Aortic smooth muscle cell (primary cell): Measurements from ENCODE around the gene CCDC59. TPM values are rescaled to one million over a fixed set of nuclear protein-coding genes. Genes with fewer than 3 reads are reported as not detected.

Experiments
- total RNA-seq: library from RNA; depleted of rRNA; stranded (reverse); fragments of >200 nt; gene quantifications from 2 replicates; pipeline ENCODE4 v1.2.3, GENCODE V29; 2014

The CCDC59 gene, protein sequence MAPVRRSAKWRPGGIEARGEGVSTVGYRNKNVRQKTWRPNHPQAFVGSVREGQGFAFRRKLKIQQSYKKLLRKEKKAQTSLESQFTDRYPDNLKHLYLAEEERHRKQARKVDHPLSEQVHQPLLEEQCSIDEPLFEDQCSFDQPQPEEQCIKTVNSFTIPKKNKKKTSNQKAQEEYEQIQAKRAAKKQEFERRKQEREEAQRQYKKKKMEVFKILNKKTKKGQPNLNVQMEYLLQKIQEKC
- 45.0 and 46.4 TPM in 2 replicates for total RNA-seq

DNA sequence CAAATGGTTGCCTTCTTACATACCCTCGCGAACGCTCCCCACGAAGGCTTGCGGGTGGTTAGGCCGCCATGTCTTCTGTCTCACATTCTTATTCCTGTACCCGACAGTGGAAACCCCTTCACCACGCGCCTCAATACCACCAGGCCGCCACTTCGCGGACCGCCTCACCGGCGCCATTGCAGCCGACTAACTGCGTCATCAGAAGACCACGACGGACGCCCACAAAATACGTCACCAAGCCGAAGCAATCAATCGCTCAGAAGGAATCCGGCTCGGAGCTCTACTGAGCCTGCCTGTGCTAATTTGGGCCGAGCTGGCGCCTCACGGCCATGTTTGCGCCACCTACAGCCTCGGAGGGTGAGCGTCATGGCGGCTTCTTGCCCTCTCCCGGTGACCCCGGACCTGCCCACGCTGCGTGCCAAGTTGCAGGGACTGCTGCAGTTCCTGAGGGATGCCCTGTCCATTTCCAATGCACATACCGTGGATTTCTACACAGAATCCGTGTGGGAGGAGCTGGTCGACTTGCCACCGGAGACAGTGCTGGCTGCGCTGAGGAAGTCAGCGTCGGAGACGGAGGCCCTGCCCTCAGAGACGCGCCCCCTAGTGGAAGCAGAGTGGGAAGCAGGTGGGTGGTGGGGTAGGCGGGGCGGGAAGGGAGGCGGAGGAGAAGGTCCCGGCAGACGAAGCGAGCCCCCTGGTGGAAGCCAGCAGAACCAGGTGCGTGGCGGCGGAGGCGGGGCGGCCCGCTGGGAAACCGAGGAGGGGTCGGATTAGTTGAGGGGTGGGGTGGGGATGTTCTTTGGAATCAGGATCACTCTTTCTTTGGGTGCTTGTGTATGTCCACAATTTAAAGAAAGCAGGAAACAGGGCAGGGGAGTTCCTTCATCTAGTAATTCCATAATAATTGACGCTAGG, at the start of gene CCDC59, which contains the start of gene METTL25:
Gene CCDC59 (minus strand): TSS at position 188 of the 915 bp plus-strand sequence. CDS start 11 bp downstream, at position 177.
Gene METTL25 (plus strand): TSS at position 330 of the 915 bp plus-strand sequence. CDS start 37 bp downstream, at position 367.

Other genes with a start within 250 kb of the CCDC59 start
- gene METTL25, start 142 bp upstream of the CCDC59 start, total RNA-seq = 9.5 and 9.6 TPM in 2 replicates